Head of caudate nucleus (tissue), 42 donors: ENCODE data around the gene OOSP1.
"Not testable (repeated sequence)": the region's sequence is repeated elsewhere in the genome, so short reads cannot be mapped to it uniquely, and the experiment has no call there.

Source experiments
- DNase-seq, 42 donors: peaks; one replicate each; pipeline versions ENCODE4 v3.0.0 to v3.0.0-alpha.2; 2020 to 2021; ENCODE audit warnings: mixed read lengths in 7 of 42
- intact Hi-C: fragments of 100-400 bp; cut with DNase I; formaldehyde crosslinking; loops from one replicate; pipeline ENCODE4 v1.15.0; 2022

The OOSP1 gene, protein sequence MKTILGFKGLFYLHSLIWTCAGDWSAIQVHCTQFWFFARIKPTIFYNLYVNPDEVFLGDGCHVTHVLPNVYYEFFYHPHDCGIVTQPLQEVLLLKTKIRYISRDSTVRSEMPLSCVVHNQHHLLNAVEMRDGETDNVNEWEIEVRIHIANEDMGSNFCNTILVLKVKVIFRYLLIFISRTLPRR

DNA sequence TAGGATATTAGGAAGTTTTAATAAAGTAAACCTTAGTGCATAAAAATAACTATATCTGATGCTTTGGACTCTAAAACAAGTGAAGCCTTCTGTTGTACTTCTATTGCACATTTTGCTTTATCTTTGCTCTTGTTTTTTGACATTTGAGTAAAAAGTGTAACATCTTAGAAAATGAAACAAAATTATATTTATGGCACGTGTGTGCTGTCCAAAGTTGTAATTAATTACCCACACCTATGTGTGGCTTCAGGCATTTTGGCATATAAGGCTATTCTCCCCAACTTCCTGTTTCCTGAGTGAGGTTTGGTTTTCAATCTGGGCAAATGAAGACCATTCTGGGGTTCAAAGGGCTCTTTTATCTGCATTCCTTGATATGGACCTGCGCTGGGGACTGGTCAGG lies at the start of gene OOSP1:
OOSP1 (plus strand) TSS at position 301 of the 400 bp plus-strand sequence; CDS start at position 324, 23 bp downstream.
- intact Hi-C loops: no loop called here
- no peak for DNase-seq

GRCh38 chr11:59891781-59892181 lies 46.5 kb upstream of the OOSP1 start:
- DNase-seq: no peak
- intact Hi-C loops: no loop called here

- intact Hi-C loops: no loop called here
- no peak for DNase-seq
These were observed 43.6 kb upstream of the OOSP1 start for GRCh38 chr11:59894616-59895015.

GRCh38 chr11:59898046-59898445 lies 40.2 kb upstream of the OOSP1 start:
- intact Hi-C loops: no loop called here
- DNase-seq: no peak

DNA sequence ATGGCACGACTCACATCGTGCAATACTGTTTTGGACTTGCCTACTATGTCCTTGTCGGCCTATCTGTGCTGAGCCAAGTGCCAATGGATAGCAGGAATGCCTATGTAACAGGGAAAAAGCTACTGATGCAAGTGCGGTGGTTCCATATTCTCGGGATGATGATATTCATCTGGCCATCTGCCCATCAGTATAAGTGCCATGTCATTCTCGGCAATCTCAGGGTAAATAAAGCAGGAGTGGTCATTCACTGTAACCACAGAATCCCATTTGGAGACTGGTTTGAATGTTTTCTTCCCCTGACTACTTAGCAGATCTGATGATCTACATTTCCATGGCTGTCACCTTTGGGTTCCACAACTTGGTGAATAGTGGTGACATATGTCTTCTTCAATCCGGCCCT lies 39.6 kb upstream of the OOSP1 start:
- no peak for DNase-seq
- intact Hi-C loops: no loop called here

DNA sequence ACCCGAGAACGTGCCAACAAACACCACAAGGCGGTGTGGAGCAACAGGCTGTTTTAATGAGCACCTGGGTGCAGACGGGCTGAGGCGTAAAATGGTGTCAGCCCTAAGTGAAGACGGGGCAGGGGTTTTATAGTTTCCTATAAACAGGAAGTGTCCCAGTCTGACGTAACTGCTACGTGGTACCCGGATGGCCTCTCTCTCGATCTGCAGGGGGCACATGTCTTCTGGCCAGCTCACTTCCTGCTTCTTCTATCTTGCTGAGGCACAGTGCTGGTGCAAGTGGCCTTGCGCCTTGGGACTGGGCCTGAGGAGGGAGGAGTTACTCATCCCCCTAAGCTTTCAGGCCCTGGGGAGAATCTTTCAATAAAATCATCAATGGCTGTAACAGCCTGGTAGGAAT lies 38.7 kb upstream of the OOSP1 start:
- DNase-seq: no peak
- intact Hi-C loops: no loop called here

DNA sequence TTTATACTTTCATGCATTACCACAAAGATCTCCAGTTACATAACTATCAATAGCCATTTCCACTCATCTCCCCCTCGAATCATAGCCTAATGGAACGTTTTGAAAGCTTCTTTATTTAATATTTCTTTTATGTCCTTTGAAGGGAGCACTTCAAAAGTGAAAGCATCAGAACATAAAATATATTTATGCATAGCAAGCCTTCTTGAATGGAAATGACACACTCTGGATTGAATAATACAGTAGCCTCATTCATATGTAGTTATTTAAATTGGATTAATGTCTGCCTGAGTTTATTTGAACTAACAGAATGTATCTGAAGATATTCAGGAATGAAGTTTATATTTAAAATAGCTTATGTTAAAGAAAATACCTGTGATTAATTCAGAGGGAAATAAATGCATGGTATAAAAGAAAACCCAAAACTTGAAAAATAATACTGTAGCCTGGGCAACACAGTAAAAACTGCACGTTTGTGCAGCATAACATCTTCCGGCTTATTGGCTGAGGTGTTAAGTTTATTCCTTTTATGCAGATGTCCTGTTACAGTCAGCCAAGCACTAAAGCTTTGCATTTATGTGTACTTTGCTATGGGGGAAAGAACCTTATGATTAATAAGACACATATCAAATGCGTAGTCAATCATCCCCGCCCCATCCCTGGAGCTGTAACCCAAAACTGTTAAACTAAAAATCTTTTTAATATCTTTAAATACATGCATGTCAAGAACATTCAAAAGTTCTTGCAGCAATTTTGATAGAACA lies 37.7 kb upstream of the OOSP1 start:
- intact Hi-C loops: no loop called here

DNA sequence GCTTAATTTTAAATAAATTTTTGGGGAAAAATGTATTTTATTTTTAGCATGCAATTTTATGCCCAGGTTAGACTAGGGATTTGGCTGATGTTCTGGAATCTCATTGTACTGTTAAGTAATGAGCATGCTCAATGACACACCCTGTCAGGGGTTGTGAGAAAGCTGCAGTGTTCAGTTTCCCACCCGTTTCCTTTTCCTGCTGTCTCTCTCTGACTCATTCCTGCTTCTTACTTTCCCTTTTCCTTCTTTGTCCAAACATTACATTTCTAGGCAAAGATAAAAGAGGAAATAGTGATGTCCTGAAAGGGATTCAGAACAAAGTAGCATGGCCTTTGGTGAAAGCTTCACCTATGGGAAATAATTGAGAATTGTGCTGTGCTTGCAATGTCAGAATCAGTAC lies 36.9 kb upstream of the OOSP1 start:
- peak in 15 of 42 donors; percentile 2 to 56 (median 15) for DNase-seq
- intact Hi-C loops: no loop called here

More for the DNA sequence above, 37.7 kb upstream of the OOSP1 start:
- peak in 3 of 42 donors; percentile 2 to 11 (median 8) for DNase-seq

DNA sequence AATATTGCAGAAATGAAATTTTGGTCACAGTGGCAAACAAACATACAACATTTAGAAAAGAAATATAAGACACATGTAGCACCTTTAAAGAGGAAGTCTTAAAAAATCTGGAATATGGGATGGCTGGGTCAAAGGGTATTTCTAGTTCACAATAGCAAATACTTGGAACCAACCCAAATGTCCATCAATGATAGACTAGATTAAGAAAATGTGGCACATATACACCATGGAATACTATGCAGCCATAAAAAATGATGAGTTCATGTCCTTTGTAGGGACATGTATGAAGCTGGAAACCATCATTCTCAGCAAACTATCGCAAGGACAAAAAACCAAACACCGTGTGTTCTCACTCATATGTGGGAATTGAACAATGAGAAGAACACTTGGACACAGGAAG lies 34.7 kb upstream of the OOSP1 start:
- intact Hi-C loops: not testable (repeated sequence)

DNA sequence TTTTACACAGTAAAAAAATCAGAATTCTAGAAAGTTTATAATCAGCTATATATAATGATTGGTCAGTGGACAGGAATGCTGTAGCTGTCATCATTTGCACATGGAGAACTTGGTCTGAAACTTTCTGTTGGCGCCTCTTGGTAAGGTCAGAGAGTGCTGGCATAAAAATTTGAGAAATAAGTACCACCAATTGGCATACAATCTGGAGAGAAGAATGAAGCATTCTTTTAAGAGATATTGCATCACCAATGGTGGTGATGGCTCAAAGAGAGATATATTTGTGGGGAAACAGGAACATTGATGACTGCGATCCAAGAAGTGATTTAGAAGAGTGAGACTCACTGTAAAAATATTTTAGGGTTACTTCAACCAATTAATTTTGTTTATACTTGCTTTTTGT lies 19.8 kb upstream of the OOSP1 start:
- intact Hi-C loops: no loop called here
- DNase-seq: no peak

More for the DNA sequence above, 34.7 kb upstream of the OOSP1 start:
- DNase-seq: not testable (repeated sequence)

GRCh38 chr11:59918987-59919589 lies 19.1 kb upstream of the OOSP1 start:
- intact Hi-C loops: no loop called here
- no peak for DNase-seq

- intact Hi-C loops: no loop called here
- no peak for DNase-seq
These were observed 14.4 kb upstream of the OOSP1 start for GRCh38 chr11:59923813-59924212.

DNA sequence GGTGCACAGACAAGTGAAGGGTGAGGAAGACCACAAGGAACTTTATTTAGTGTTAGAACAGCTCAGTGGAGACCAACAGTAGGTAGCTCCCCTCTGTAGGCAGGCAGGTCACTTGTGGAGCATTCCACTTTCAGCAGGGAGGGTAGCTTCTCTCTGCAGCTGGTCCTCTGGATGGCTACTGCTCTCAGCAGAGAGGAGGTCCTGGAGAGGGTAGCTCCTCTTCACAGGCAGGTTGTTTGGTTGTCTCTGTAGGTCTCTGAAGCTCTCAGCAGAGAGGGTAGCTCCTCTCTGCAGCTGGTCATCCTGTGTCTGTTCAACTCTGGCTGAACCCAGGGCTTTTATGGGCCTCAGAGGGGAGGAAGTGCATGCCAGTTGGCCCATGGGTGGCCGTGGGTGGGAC lies 6.5 kb upstream of the OOSP1 start:
- intact Hi-C loops: no loop called here
- no peak for DNase-seq

DNA sequence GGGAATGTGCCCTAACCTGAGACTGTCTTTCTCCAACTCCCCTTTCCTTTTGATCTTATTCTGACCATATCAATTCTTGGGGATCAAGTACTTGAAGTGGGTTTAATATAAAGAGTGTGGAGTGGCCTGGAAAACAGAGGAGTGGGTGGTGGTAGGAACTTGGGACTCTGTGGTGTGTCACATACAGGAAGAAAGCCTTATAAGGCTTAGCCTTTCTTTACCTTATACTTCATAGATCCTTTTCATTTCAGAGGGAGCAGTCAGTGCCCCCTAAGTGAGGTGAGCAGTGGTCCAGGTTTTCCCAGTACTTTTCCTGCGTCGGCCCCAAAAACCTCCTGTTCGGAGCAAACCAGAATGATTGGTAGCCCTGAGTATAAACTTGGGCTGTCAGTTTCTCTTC lies 486 bp downstream of the OOSP1 start:
- intact Hi-C loops: no loop called here
- DNase-seq: no peak

GRCh38 chr11:59939482-59939881 lies 1.2 kb downstream of the OOSP1 start:
- intact Hi-C loops: no loop called here
- DNase-seq: no peak

GRCh38 chr11:59941091-59941490 lies 2.9 kb downstream of the OOSP1 start:
- DNase-seq: no peak
- intact Hi-C loops: no loop called here

DNA sequence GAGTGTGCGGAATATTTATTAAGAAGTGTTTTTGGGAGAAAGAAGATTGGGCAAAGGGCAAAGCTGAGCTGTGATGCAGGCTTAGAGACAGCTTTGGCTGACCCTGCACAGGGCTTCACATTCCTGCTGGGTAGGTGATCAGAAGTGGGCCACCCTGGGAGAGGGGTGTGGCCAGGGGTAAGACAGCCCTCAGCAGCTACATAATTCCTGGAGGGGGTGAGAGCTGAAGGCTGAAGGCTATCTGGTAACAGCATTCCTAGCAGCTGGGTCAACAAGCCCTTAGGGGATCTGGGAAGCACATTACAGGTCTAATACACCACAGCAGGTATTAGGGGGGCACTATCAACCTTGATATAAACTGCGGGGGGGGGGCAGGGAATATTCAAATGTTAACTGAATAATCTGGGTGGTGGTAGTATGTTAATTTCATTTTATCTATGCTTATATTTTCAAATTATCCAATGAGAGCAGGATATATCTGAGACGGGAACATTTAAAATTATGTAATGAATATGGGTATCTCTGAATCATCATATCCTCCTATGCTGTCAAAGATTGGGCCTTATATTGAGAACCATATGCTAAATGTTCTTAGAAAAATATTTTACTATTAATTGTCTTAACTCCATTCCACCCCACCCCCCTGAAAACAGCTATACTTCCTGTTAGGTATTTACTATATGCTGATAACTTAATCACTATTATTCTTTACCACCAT lies 5.9 kb downstream of the OOSP1 start:
- intact Hi-C loops: no loop called here
- no peak for DNase-seq

DNA sequence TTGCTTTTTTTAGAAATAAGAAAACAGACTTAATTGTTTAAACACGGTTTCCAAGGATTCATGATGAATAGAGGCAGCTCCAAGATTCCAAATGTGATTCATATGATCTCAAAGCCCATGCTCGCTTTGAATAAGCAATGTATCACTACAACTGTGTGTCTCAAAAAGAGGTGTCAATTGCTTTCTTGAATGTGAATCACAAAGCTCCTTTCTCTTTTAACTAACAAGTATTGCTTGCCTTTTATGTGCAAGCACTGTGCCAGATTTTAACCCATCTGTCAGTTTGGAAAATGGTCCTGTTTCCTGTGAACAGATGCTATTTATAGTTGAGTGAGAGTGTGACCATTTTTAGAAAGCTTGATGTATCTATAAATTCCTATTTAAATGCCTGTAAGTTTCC lies 6.5 kb downstream of the OOSP1 start:
- intact Hi-C loops: no loop called here
- DNase-seq: no peak

DNA sequence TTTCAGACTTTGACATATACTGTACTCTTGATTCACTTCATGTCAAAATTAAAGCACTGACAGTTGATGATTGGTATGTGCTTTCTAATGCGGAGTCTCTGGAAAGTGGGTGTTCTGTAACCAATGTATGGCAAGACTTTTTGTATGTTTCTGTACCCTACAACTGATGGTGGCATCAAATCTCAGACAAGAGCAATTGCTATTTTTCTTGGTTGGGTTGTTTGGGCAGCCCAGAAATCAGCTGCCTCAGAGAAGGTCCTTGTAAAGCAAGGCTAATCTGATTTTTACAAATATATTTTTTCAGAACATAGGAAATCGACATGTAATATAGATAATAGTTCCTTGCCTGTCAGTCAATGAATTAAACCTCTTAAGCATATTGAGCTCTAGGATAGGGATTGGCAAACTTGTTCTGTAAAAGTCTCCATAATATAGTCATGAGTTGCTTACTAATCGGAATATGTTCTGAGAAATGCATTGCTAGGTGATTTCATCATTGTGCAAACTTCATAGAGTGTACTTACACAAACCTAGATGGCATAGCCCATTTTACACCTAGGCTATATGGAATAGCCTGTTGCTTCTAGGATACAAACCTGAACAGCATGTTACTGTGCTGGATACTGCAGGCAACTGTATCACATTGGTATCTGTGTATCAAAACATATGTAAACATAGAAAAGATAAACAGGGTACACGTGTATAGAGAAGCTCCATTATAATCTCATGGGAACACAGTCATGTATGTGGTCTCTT lies 15.4 kb downstream of the OOSP1 start:
- DNase-seq: no peak
- intact Hi-C loops: no loop called here
